Loucy (cell line): ENCODE results near the gene ELP6.

ENCODE experiments used
- H2AFZ ChIP-seq: fragments of 200-600 bp; sonication (generic); 2 replicates; pipeline ENCODE4 v1.6.0; 2016; ENCODE audit warnings: antibody characterized with exemption, mild to moderate bottlenecking, low read length, moderate library complexity
- H3F3A ChIP-seq: fragments of 200-600 bp; 2 replicates; pipeline ENCODE4 v1.6.0; 2016; ENCODE audit warnings: antibody characterized with exemption, low read depth, mild to moderate bottlenecking
- H3K27me3 ChIP-seq: fragments of 200-600 bp; sonication (generic); 2 replicates; pipeline ENCODE4 v1.6.1; 2014; ENCODE audit warnings: low read length, mild to moderate bottlenecking; ENCODE audit not compliant: insufficient read depth, poor library complexity, severe bottlenecking
- H3K36me3 ChIP-seq: fragments of 200-600 bp; sonication (generic); 2 replicates; pipeline ENCODE4 v1.6.1; 2016; ENCODE audit warnings: low read length; ENCODE audit not compliant: insufficient read depth
- H3K4me1 ChIP-seq: fragments of 200-600 bp; sonication (generic); 2 replicates; pipeline ENCODE4 v1.5.1; 2014; ENCODE audit warnings: low read length, mild to moderate bottlenecking; ENCODE audit not compliant: insufficient read depth, poor library complexity, severe bottlenecking
- H3K4me2 ChIP-seq: fragments of 200-600 bp; sonication (generic); 2 replicates; pipeline ENCODE4 v1.6.0; 2014; ENCODE audit warnings: antibody characterized with exemption, low read length, low read depth, mild to moderate bottlenecking; ENCODE audit not compliant: poor library complexity, severe bottlenecking
- H3K4me3 ChIP-seq: fragments of 200-600 bp; sonication (generic); 2 replicates; pipeline ENCODE4 v1.5.1; 2014; ENCODE audit warnings: low read length, mild to moderate bottlenecking, mixed read lengths; ENCODE audit not compliant: poor library complexity, severe bottlenecking
- H3K79me2 ChIP-seq: fragments of 200-600 bp; sonication (generic); 2 replicates; pipeline ENCODE4 v1.6.1; 2014; ENCODE audit warnings: low read length; ENCODE audit not compliant: insufficient read depth
- H3K9ac ChIP-seq: fragments of 200-600 bp; sonication (generic); 2 replicates; pipeline ENCODE4 v1.6.0; 2014; ENCODE audit warnings: mild to moderate bottlenecking, low read depth, low read length, moderate library complexity; ENCODE audit not compliant: poor library complexity, severe bottlenecking
- H3K9me2 ChIP-seq: fragments of 200-600 bp; sonication (generic); replicated peaks from 2 replicates; pipeline ENCODE4 v1.6.1; 2016; ENCODE audit warnings: low read depth, low read length, mixed read lengths
- H3K9me3 ChIP-seq: fragments of 200-600 bp; sonication (generic); 2 replicates; pipeline ENCODE4 v1.6.1; 2014; ENCODE audit warnings: mild to moderate bottlenecking, antibody characterized with exemption, low read length, low read depth; ENCODE audit not compliant: insufficient read depth
- H4K20me1 ChIP-seq: fragments of 200-600 bp; sonication (generic); 2 replicates; pipeline ENCODE4 v1.6.0; 2014; ENCODE audit warnings: antibody characterized with exemption, low read length, mild to moderate bottlenecking; ENCODE audit not compliant: insufficient read depth, poor library complexity, severe bottlenecking
- CTCF ChIP-seq: fragments of 200-600 bp; sonication (generic); conservative IDR thresholded peaks from 2 replicates; pipeline ENCODE4 v1.5.1; 2014; ENCODE audit warnings: mild to moderate bottlenecking, antibody characterized with exemption, low read length
- EZH2phosphoT487 ChIP-seq: fragments of 200-600 bp; IDR thresholded peaks from 2 replicates; pipeline ENCODE4 v1.6.1; 2018; ENCODE audit warnings: antibody characterized with exemption, mild to moderate bottlenecking, moderate library complexity, borderline replicate concordance

ELP6 gene, protein sequence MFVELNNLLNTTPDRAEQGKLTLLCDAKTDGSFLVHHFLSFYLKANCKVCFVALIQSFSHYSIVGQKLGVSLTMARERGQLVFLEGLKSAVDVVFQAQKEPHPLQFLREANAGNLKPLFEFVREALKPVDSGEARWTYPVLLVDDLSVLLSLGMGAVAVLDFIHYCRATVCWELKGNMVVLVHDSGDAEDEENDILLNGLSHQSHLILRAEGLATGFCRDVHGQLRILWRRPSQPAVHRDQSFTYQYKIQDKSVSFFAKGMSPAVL

GRCh38 chr3:47513125-47513929 is at the start of gene ELP6:
Gene ELP6, minus strand, starts transcription at chr3:47513712. Its CDS starts 122 bp downstream, at chr3:47513590.
- Histone ChIP-seq H3K27me3 (no peaks in the 10 kb centered on the region), H3K9me2 (no peaks in the 10 kb centered on the region), H3K4me3 (peak within 1 kb of the TSS; percentile 80), H3K36me3 (peaks cover 20% of the 10 kb centered on the region; the same call in 1 of the 2 replicates), H2AFZ (peak within 1 kb of the TSS; percentile 96), H3K4me2 (peak within 1 kb of the TSS; percentile 93), H3K79me2 (peaks cover 40% of the 10 kb centered on the region), H3K9me3 (no peaks in the 10 kb centered on the region), H4K20me1 (no peaks in the 10 kb centered on the region), H3K4me1 (peaks cover 20% of the 10 kb centered on the region), H3K9ac (peak within 1 kb of the TSS; percentile 98), H3F3A (0 out of 2 replicates have a peak, but pooled peaks cover 5% of the 10 kb centered on the region)
- TF ChIP-seq CTCF (peak; percentile 65), EZH2phosphoT487 (no peak)

- H3K79me2 ChIP-seq = no peaks in the 10 kb centered on the region
Measured at GRCh38 chr3:47556351-47556750, 42.8 kb upstream of the ELP6 start.

GRCh38 chr3:47554335-47554734 is 40.8 kb upstream of the ELP6 start:
- Histone ChIP-seq H3K4me2 (no peak overlapping the region), H3K4me1 (no peaks in the 10 kb centered on the region), H3K79me2 (no peaks in the 10 kb centered on the region), H3K9ac (no peak overlapping the region), H2AFZ (no peak overlapping the region), H3K27me3 (no peaks in the 10 kb centered on the region), H4K20me1 (no peaks in the 10 kb centered on the region), H3K9me3 (no peaks in the 10 kb centered on the region), H3K36me3 (no peaks in the 10 kb centered on the region), H3F3A (no peaks in the 10 kb centered on the region), H3K9me2 (no peaks in the 10 kb centered on the region), H3K4me3 (no peak overlapping the region)
- TF ChIP-seq EZH2phosphoT487 (no peak), CTCF (no peak)

More at GRCh38 chr3:47556351-47556750, 42.8 kb upstream of the ELP6 start:
- Histone ChIP-seq H3F3A (no peaks in the 10 kb centered on the region), H3K9me2 (no peaks in the 10 kb centered on the region), H4K20me1 (no peaks in the 10 kb centered on the region), H3K36me3 (no peaks in the 10 kb centered on the region), H3K4me1 (no peaks in the 10 kb centered on the region), H3K4me3 (no peak overlapping the region), H3K4me2 (no peak overlapping the region), H3K9ac (no peak overlapping the region), H2AFZ (no peak overlapping the region), H3K9me3 (no peaks in the 10 kb centered on the region), H3K27me3 (no peaks in the 10 kb centered on the region)
- TF ChIP-seq EZH2phosphoT487 (no peak), CTCF (no peak)
